ENCODE measurements around the gene MTHFSD. TPM values are rescaled to one million over a fixed set of nuclear protein-coding genes. Genes with fewer than 3 reads are reported as not detected.
A peak's percentile ranks its signal among the peaks of the same experiment; 100 is the strongest.

The MTHFSD gene
- total and polyA plus RNA-seq, 7 experiments from 2014 or later = 16.7 to 46.7 (median 28.1) TPM

GRCh38 chr16:86536621-86537020, 18.4 kb downstream of the MTHFSD start:
- Histone ChIP-seq H3K36me3 (ENCODE audit: control insufficient read depth in 2 of 3, insufficient read depth in 3 of 3, low read length in 3 of 3) (peaks cover 10 to 67% (median 16%) of the 10 kb centered on the region in 3 experiments), H3K4me1 (ENCODE audit: control insufficient read depth in 2 of 2, insufficient read depth in 2 of 2, low read length in 2 of 2) (no peaks in the 10 kb centered on the region), H3K4me3 (ENCODE audit: low read length) (no peak overlapping the region), H3K27me3 (ENCODE audit: control insufficient read depth in 2 of 2, insufficient read depth in 2 of 2, low read length in 2 of 2) (no peaks in the 10 kb centered on the region), H3K9me3 (ENCODE audit: control insufficient read depth in 2 of 3, low read length in 3 of 3) (no peaks in the 10 kb centered on the region), H3K27ac (ENCODE audit: low read depth, low read length) (no peak overlapping the region)
- ATAC-seq = no peak
- POLR2A ChIA-PET = no interaction called here
- CTCF ChIA-PET = no interaction called here
- intact Hi-C loops (cut with micrococcal nuclease) = no loop called here
- no peak overlapping the region for H3K27ac Mint-ChIP-seq
- no peak overlapping the region for H3K4me3 Mint-ChIP-seq
- H3K4me1 Mint-ChIP-seq = no peaks in the 10 kb centered on the region
- H3K27me3 Mint-ChIP-seq = no peaks in the 10 kb centered on the region
- H3K9me3 Mint-ChIP-seq = no peaks in the 10 kb centered on the region
- DNase-seq = no peak
- peaks cover 2 to 52% (median 19%) of the 10 kb centered on the region in 5 donors for H3K36me3 Mint-ChIP-seq

DNA sequence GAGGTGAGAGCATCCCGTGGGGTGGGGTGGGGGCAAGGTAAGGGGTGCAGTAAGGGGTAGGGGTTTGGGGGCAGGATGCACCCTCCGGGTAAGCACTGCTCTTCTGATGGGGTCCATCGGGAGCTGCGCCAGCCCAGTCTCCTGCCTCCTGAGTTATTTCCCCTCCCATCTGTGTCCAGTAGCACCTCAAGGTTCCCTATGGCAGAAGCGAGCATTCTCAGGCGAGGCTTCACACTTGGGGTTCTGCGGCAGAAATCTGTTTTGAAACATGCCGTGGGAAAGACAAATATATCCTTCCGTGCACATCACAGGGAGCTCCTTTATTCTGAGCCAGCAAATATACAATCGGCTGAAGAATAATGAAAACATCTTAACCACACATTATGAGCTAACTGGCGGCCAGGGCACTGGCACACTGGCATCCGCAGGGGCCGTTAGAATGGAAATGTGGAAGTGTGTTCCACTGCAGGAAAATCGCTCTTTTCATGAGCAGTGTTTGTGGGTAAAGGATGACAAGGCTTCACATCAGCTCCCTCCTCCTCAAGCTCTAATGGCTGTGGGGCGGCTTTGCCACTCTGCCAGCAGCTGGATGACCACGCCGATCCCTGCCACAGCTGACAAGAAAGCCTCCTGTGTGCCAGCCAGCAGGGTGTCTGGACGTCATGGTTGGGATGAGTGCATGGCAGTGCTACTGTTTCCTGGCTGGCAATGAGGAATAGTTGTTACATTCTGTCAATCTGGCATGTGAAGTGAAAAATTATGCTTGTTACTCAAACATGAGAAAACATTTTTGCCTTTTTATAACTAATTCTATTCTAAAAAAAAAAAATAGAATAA, 20.0 kb downstream of the MTHFSD start:
- peaks cover 2 to 43% (median 15%) of the 10 kb centered on the region in 5 donors for H3K36me3 Mint-ChIP-seq
- peaks cover 7 to 61% (median 13%) of the 10 kb centered on the region in 3 experiments for H3K36me3 ChIP-seq (ENCODE audit: control insufficient read depth in 2 of 3, insufficient read depth in 3 of 3, low read length in 3 of 3)
- H3K9me3 Mint-ChIP-seq = no peaks in the 10 kb centered on the region
- intact Hi-C loops (cut with micrococcal nuclease) = no loop called here
- no peaks in the 10 kb centered on the region for H3K4me1 Mint-ChIP-seq
- no peaks in the 10 kb centered on the region for H3K27me3 Mint-ChIP-seq
- ChIA-PET POLR2A (no interaction called here), CTCF (no interaction called here)
- no peak for DNase-seq
- no peak overlapping the region for H3K27ac Mint-ChIP-seq
- no peaks in the 10 kb centered on the region for H3K9me3 ChIP-seq (ENCODE audit: control insufficient read depth in 2 of 3, low read length in 3 of 3)
- H3K27me3 ChIP-seq (ENCODE audit: control insufficient read depth in 2 of 2, insufficient read depth in 2 of 2, low read length in 2 of 2) = no peaks in the 10 kb centered on the region
- no peak overlapping the region for H3K4me3 Mint-ChIP-seq
- no peaks in the 10 kb centered on the region for H3K4me1 ChIP-seq (ENCODE audit: control insufficient read depth in 2 of 2, insufficient read depth in 2 of 2, low read length in 2 of 2)
- no peak overlapping the region for H3K4me3 ChIP-seq (ENCODE audit: low read length)
- H3K27ac ChIP-seq (ENCODE audit: low read depth, low read length) = no peak overlapping the region
- ATAC-seq = no peak

DNA sequence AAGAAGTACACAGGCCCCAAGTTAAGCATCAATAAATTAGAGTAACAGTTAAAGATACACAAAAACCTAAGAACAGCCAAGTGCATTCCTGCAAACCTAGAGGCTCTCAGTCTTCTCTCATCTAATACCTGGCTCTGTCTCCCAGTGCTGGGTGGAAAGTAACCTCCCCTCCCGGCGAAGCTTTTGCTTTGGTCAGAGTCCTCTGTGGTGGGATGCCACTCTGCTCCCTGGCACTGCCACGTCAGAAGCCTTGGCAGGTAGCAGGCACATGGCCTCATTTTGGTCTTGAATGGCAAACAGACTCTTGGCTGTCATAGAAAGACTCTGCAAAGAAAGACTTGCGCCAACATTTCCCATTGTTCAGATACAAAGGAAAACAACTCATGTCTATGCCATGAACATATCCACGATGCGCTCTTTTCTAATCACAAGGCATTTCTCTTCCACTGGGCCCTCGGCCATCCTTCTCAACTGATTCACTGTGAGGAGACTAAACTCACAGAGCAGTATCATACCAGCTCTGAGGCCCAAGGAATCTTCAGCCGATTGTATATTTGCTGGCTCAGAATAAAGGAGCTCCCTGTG, 21.2 kb downstream of the MTHFSD start:
- H3K27ac Mint-ChIP-seq = no peak overlapping the region
- Histone ChIP-seq H3K36me3 (ENCODE audit: control insufficient read depth in 2 of 3, insufficient read depth in 3 of 3, low read length in 3 of 3) (peaks cover 0 to 50% (median 13%) of the 10 kb centered on the region in 3 experiments), H3K4me1 (ENCODE audit: control insufficient read depth in 2 of 2, insufficient read depth in 2 of 2, low read length in 2 of 2) (no peaks in the 10 kb centered on the region), H3K27me3 (ENCODE audit: control insufficient read depth in 2 of 2, insufficient read depth in 2 of 2, low read length in 2 of 2) (no peaks in the 10 kb centered on the region), H3K4me3 (ENCODE audit: low read length) (no peak overlapping the region), H3K9me3 (ENCODE audit: control insufficient read depth in 2 of 3, low read length in 3 of 3) (no peaks in the 10 kb centered on the region), H3K27ac (ENCODE audit: low read depth, low read length) (no peak overlapping the region)
- no peak for ATAC-seq
- H3K27me3 Mint-ChIP-seq = no peaks in the 10 kb centered on the region
- no peaks in the 10 kb centered on the region for H3K4me1 Mint-ChIP-seq
- H3K9me3 Mint-ChIP-seq = peaks cover 0 to 2% (median 0%) of the 10 kb centered on the region in 11 donors
- ChIA-PET POLR2A (no interaction called here), CTCF (no interaction called here)
- no peak overlapping the region for H3K4me3 Mint-ChIP-seq
- intact Hi-C loops (cut with micrococcal nuclease) = no loop called here
- no peak for DNase-seq
- peaks cover 0 to 41% (median 8%) of the 10 kb centered on the region in 5 donors for H3K36me3 Mint-ChIP-seq

DNA sequence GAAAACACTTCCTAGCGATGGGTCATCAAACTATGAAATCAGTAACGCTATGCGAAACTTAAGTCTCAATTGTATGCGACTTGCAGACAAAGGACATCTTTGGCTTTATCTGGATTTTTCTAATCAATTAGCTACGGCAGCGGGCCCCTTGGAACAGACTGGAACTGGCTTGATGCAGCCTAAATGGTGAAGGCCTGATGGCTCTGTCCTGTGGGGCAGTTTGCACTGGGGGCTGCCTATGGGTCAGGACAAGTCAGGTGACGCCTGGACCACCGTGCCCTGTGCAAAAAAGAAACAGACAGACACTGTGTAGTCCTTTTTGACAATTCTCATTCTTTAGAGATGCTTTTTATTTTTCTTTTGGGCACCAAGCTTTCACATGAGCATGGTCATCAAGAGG, 22.0 kb downstream of the MTHFSD start:
- intact Hi-C loops (cut with micrococcal nuclease) = no loop called here
- H3K36me3 Mint-ChIP-seq = peaks cover 0 to 38% (median 8%) of the 10 kb centered on the region in 5 donors
- no peaks in the 10 kb centered on the region for H3K27me3 ChIP-seq (ENCODE audit: control insufficient read depth in 2 of 2, insufficient read depth in 2 of 2, low read length in 2 of 2)
- DNase-seq = no peak
- ChIA-PET POLR2A (no interaction called here), CTCF (interaction anchor here (0.5 kb wide), 1 partner anchor 1682 kb away, joined by 3 read pairs; no protein-coding TSS in a partner anchor)
- H3K4me3 ChIP-seq (ENCODE audit: low read length) = no peak overlapping the region
- no peaks in the 10 kb centered on the region for H3K4me1 Mint-ChIP-seq
- no peaks in the 10 kb centered on the region for H3K27me3 Mint-ChIP-seq
- no peak for ATAC-seq
- H3K36me3 ChIP-seq (ENCODE audit: control insufficient read depth in 2 of 3, insufficient read depth in 3 of 3, low read length in 3 of 3) = peaks cover 0 to 42% (median 13%) of the 10 kb centered on the region in 3 experiments
- H3K27ac Mint-ChIP-seq = no peak overlapping the region
- H3K9me3 ChIP-seq (ENCODE audit: control insufficient read depth in 2 of 3, low read length in 3 of 3) = no peaks in the 10 kb centered on the region
- H3K27ac ChIP-seq (ENCODE audit: low read depth, low read length) = no peak overlapping the region
- H3K4me3 Mint-ChIP-seq = no peak overlapping the region
- H3K9me3 Mint-ChIP-seq = peaks cover 0 to 2% (median 0%) of the 10 kb centered on the region in 11 donors
- no peaks in the 10 kb centered on the region for H3K4me1 ChIP-seq (ENCODE audit: control insufficient read depth in 2 of 2, insufficient read depth in 2 of 2, low read length in 2 of 2)

DNA sequence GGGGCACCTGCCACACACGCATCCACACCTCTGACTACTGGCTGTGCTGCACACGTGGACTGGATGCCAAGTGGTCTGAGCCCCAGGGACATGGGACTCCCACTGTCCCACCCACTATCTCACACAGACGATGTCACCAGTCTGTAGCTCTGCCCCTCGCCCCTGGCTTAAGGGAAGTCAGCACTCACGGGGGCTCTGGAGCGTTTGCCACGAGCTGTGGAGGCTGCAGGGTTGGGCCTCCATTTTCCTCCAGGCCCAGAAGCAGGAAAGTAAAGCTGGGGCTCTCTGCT, 22.6 kb downstream of the MTHFSD start:
- Mint-ChIP-seq H3K36me3 (peaks cover 0 to 39% (median 8%) of the 10 kb centered on the region in 5 donors), H3K4me3 (no peak overlapping the region), H3K27ac (peak overlapping the region in 1 of 9 donors; percentile 48), H3K9me3 (peaks cover 0 to 4% (median 0%) of the 10 kb centered on the region in 11 donors), H3K27me3 (no peaks in the 10 kb centered on the region), H3K4me1 (no peaks in the 10 kb centered on the region)
- Histone ChIP-seq H3K9me3 (ENCODE audit: control insufficient read depth in 2 of 3, low read length in 3 of 3) (no peaks in the 10 kb centered on the region), H3K27me3 (ENCODE audit: control insufficient read depth in 2 of 2, insufficient read depth in 2 of 2, low read length in 2 of 2) (no peaks in the 10 kb centered on the region), H3K36me3 (ENCODE audit: control insufficient read depth in 2 of 3, insufficient read depth in 3 of 3, low read length in 3 of 3) (peaks cover 0 to 36% (median 9%) of the 10 kb centered on the region in 3 experiments), H3K4me1 (ENCODE audit: control insufficient read depth in 2 of 2, insufficient read depth in 2 of 2, low read length in 2 of 2) (no peaks in the 10 kb centered on the region), H3K4me3 (ENCODE audit: low read length) (no peak overlapping the region), H3K27ac (ENCODE audit: low read depth, low read length) (no peak overlapping the region)
- CTCF ChIA-PET = no interaction called here
- intact Hi-C loops (cut with micrococcal nuclease) = no loop called here
- POLR2A ChIA-PET = no interaction called here
- ATAC-seq = no peak
- DNase-seq = no peak

GRCh38 chr16:86531641-86532525, 23.2 kb downstream of the MTHFSD start:
- DNase-seq (no peak), ATAC-seq (no peak)
- no peaks in the 10 kb centered on the region for H3K4me1 Mint-ChIP-seq
- H3K4me3 Mint-ChIP-seq = no peak overlapping the region
- Histone ChIP-seq H3K27me3 (ENCODE audit: control insufficient read depth in 2 of 2, insufficient read depth in 2 of 2, low read length in 2 of 2) (no peaks in the 10 kb centered on the region), H3K9me3 (ENCODE audit: control insufficient read depth in 2 of 3, low read length in 3 of 3) (no peaks in the 10 kb centered on the region), H3K4me1 (ENCODE audit: control insufficient read depth in 2 of 2, insufficient read depth in 2 of 2, low read length in 2 of 2) (no peaks in the 10 kb centered on the region), H3K27ac (ENCODE audit: low read depth, low read length) (no peak overlapping the region), H3K4me3 (ENCODE audit: low read length) (no peak overlapping the region), H3K36me3 (ENCODE audit: control insufficient read depth in 2 of 3, insufficient read depth in 3 of 3, low read length in 3 of 3) (peaks cover 0 to 32% (median 5%) of the 10 kb centered on the region in 3 experiments)
- peaks cover 0 to 6% (median 0%) of the 10 kb centered on the region in 11 donors for H3K9me3 Mint-ChIP-seq
- POLR2A ChIA-PET = no interaction called here
- H3K36me3 Mint-ChIP-seq = peaks cover 0 to 35% (median 8%) of the 10 kb centered on the region in 5 donors
- intact Hi-C loops (cut with micrococcal nuclease) = no loop called here
- H3K27ac Mint-ChIP-seq = peak overlapping the region in 1 of 9 donors; percentile 48
- H3K27me3 Mint-ChIP-seq = no peaks in the 10 kb centered on the region
- CTCF ChIA-PET = no interaction called here

All from naive thymus-derived CD4-positive, alpha-beta T cell (primary cell).